ENCODE measurements around the gene CPEB3.

Gene CPEB3

DNA sequence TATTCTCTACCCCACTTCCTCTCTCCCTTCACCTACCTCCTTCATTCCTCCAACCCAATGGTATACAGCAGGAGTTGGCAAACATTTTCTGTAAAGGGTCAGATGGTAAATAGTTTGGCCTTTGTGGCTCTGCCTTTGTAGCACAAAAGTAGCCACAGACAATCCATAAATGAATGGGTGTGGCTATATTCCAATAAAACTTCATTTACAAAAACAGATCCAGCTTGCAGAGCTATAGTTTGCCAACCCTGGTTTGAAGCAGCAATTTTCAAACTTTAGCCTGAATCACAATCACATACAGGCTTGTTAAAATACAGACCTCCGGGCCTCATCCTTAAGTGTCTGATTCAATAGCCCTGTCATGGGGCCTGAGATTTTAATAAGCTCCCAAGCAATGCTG is 110.5 kb downstream of the CPEB3 start:
- Histone ChIP-seq H3K36me3 (ENCODE audit: insufficient read depth, low read length) (no peaks in the 10 kb centered on the region), H3K4me3 (ENCODE audit: low read depth in 1 of 2, low read length in 2 of 2) (no peak overlapping the region), H3K27me3 (ENCODE audit: insufficient read depth, low read length, poor library complexity) (no peaks in the 10 kb centered on the region), H3K27ac (ENCODE audit: low read length) (no peak overlapping the region), H2AFZ (ENCODE audit: low read depth, low read length) (no peak overlapping the region), H3K9ac (ENCODE audit: low read depth, low read length) (no peak overlapping the region), H3K79me2 (ENCODE audit: insufficient read depth, low read length) (no peaks in the 10 kb centered on the region), H3K4me2 (ENCODE audit: insufficient read depth, low read length) (no peak overlapping the region), H3K9me3 (ENCODE audit: insufficient read depth, low read length, severe bottlenecking) (no peaks in the 10 kb centered on the region), H4K20me1 (ENCODE audit: insufficient read depth, low read length) (no peaks in the 10 kb centered on the region), H3K4me1 (ENCODE audit: insufficient read depth, low read length) (no peaks in the 10 kb centered on the region)
- no peak for TF ChIP-seq EZH2 (IDR thresholded peaks at IDR 0.05; ENCODE audit: borderline replicate concordance, low read depth, low read length, severe bottlenecking)
- TF ChIP-seq, protein P1, sequence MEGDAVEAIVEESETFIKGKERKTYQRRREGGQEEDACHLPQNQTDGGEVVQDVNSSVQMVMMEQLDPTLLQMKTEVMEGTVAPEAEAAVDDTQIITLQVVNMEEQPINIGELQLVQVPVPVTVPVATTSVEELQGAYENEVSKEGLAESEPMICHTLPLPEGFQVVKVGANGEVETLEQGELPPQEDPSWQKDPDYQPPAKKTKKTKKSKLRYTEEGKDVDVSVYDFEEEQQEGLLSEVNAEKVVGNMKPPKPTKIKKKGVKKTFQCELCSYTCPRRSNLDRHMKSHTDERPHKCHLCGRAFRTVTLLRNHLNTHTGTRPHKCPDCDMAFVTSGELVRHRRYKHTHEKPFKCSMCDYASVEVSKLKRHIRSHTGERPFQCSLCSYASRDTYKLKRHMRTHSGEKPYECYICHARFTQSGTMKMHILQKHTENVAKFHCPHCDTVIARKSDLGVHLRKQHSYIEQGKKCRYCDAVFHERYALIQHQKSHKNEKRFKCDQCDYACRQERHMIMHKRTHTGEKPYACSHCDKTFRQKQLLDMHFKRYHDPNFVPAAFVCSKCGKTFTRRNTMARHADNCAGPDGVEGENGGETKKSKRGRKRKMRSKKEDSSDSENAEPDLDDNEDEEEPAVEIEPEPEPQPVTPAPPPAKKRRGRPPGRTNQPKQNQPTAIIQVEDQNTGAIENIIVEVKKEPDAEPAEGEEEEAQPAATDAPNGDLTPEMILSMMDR (IDR thresholded peaks at IDR 0.05; ENCODE audit: borderline replicate concordance, extremely low read depth, low read length, poor library complexity, severe bottlenecking) = no peak
- ATAC-seq (ENCODE audit: insufficient read depth, low read depth) (no peak), DNase-seq (no peak)

DNA sequence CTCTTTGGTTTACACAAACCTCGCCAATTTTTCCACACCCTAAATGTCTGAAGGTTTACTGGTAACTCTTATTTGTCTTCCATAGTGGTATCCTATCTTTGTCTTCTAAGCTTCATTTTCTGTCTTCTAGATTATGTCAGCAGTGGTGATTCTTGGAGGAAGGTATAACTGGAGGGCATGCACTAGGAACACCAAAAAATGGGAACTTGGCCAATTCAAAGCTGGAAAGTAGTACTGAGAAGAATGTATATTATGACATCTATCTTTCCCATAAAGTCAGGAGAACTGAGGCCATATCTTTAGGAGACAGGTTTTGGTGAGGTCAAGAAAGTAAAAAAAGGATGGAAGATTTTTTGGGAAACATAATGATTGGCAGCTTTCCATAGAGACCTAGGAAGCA is 113.3 kb downstream of the CPEB3 start:
- H3K27me3 ChIP-seq (ENCODE audit: insufficient read depth, low read length, poor library complexity) = no peaks in the 10 kb centered on the region
- DNase-seq (no peak), ATAC-seq (ENCODE audit: insufficient read depth, low read depth) (no peak)
- H2AFZ ChIP-seq (ENCODE audit: low read depth, low read length) = no peak overlapping the region
- no peak overlapping the region for H3K9ac ChIP-seq (ENCODE audit: low read depth, low read length)
- H3K4me2 ChIP-seq (ENCODE audit: insufficient read depth, low read length) = no peak overlapping the region
- no peaks in the 10 kb centered on the region for H3K4me1 ChIP-seq (ENCODE audit: insufficient read depth, low read length)
- H3K79me2 ChIP-seq (ENCODE audit: insufficient read depth, low read length) = no peaks in the 10 kb centered on the region
- TF ChIP-seq EZH2 (IDR thresholded peaks at IDR 0.05; ENCODE audit: borderline replicate concordance, low read depth, low read length, severe bottlenecking) = no peak
- TF ChIP-seq, protein P1 (IDR thresholded peaks at IDR 0.05; ENCODE audit: borderline replicate concordance, extremely low read depth, low read length, poor library complexity, severe bottlenecking) = no peak
- no peak overlapping the region for H3K27ac ChIP-seq (ENCODE audit: low read length)
- no peaks in the 10 kb centered on the region for H3K36me3 ChIP-seq (ENCODE audit: insufficient read depth, low read length)
- H4K20me1 ChIP-seq (ENCODE audit: insufficient read depth, low read length) = no peaks in the 10 kb centered on the region
- no peak overlapping the region for H3K4me3 ChIP-seq (ENCODE audit: low read depth in 1 of 2, low read length in 2 of 2)
- H3K9me3 ChIP-seq (ENCODE audit: insufficient read depth, low read length, severe bottlenecking) = no peaks in the 10 kb centered on the region

DNA sequence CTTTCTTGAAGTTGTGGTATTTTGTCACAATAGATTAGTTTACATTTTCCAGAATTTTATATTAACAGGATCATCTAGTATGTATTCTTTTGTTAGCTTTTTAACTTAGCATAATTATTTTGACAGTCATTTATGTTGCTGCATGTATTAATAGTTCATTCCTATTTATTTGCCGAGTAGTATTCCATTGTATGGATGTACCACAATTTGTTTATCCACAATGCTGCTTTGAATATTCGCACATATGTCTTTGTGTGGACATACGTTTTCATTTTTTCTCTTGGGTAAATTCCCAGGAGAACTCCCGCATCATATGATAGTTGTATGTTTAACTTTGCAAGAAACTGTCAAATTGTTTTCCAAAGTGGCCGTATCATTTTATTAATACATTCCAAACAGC is 115.7 kb downstream of the CPEB3 start:
- H3K79me2 ChIP-seq (ENCODE audit: insufficient read depth, low read length) = no peaks in the 10 kb centered on the region
- no peak overlapping the region for H3K4me2 ChIP-seq (ENCODE audit: insufficient read depth, low read length)
- no peaks in the 10 kb centered on the region for H3K4me1 ChIP-seq (ENCODE audit: insufficient read depth, low read length)
- no peak overlapping the region for H3K27ac ChIP-seq (ENCODE audit: low read length)
- no peaks in the 10 kb centered on the region for H3K36me3 ChIP-seq (ENCODE audit: insufficient read depth, low read length)
- H4K20me1 ChIP-seq (ENCODE audit: insufficient read depth, low read length) = no peaks in the 10 kb centered on the region
- H2AFZ ChIP-seq (ENCODE audit: low read depth, low read length) = no peak overlapping the region
- no peak overlapping the region for H3K9ac ChIP-seq (ENCODE audit: low read depth, low read length)
- TF ChIP-seq EZH2 (IDR thresholded peaks at IDR 0.05; ENCODE audit: borderline replicate concordance, low read depth, low read length, severe bottlenecking) = no peak
- TF ChIP-seq, protein P1 (IDR thresholded peaks at IDR 0.05; ENCODE audit: borderline replicate concordance, extremely low read depth, low read length, poor library complexity, severe bottlenecking) = no peak
- no peaks in the 10 kb centered on the region for H3K27me3 ChIP-seq (ENCODE audit: insufficient read depth, low read length, poor library complexity)
- ATAC-seq (ENCODE audit: insufficient read depth, low read depth) (no peak), DNase-seq (no peak)
- H3K9me3 ChIP-seq (ENCODE audit: insufficient read depth, low read length, severe bottlenecking) = no peaks in the 10 kb centered on the region
- no peak overlapping the region for H3K4me3 ChIP-seq (ENCODE audit: low read depth in 1 of 2, low read length in 2 of 2)

DNA sequence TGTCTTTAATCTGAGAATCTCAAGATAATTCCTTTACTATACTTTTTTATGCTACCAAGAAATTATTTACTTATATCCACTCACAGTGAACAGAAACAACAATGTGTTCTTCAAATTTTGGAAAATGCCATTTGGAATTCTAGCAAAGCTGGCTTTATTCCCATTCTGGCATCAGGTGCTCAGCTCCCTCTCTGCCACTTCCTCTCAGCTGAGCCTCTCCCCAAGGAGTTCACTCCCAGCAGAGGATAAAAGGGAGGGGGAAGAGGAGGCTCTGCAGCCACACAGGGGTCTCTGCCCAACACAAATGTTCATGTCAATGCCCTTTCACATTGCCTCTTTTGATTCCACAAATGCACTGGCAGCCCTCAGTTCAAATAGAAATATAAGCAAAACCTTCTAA is 116.9 kb downstream of the CPEB3 start:
- no peak for TF ChIP-seq EZH2 (IDR thresholded peaks at IDR 0.05; ENCODE audit: borderline replicate concordance, low read depth, low read length, severe bottlenecking)
- TF ChIP-seq, protein P1 (IDR thresholded peaks at IDR 0.05; ENCODE audit: borderline replicate concordance, extremely low read depth, low read length, poor library complexity, severe bottlenecking) = no peak
- H3K79me2 ChIP-seq (ENCODE audit: insufficient read depth, low read length) = no peaks in the 10 kb centered on the region
- no peaks in the 10 kb centered on the region for H4K20me1 ChIP-seq (ENCODE audit: insufficient read depth, low read length)
- H3K27me3 ChIP-seq (ENCODE audit: insufficient read depth, low read length, poor library complexity) = no peaks in the 10 kb centered on the region
- H2AFZ ChIP-seq (ENCODE audit: low read depth, low read length) = no peak overlapping the region
- H3K36me3 ChIP-seq (ENCODE audit: insufficient read depth, low read length) = no peaks in the 10 kb centered on the region
- no peak overlapping the region for H3K4me2 ChIP-seq (ENCODE audit: insufficient read depth, low read length)
- H3K9me3 ChIP-seq (ENCODE audit: insufficient read depth, low read length, severe bottlenecking) = no peaks in the 10 kb centered on the region
- ATAC-seq (ENCODE audit: insufficient read depth, low read depth) (no peak), DNase-seq (no peak)
- no peaks in the 10 kb centered on the region for H3K4me1 ChIP-seq (ENCODE audit: insufficient read depth, low read length)
- H3K4me3 ChIP-seq (ENCODE audit: low read depth in 1 of 2, low read length in 2 of 2) = no peak overlapping the region
- H3K27ac ChIP-seq (ENCODE audit: low read length) = no peak overlapping the region
- no peak overlapping the region for H3K9ac ChIP-seq (ENCODE audit: low read depth, low read length)
